SK-N-SH (cell line): ENCODE measurements around the gene CASK.

ENCODE experiments used
- CTCF ChIP-seq: fragments of 200-600 bp; sonication (generic); IDR thresholded peaks from 2 replicates; pipeline ENCODE4 v1.6.1; 2017; ENCODE audit warnings: antibody characterized with exemption, mild to moderate bottlenecking, moderate library complexity
- EP300 ChIP-seq, 2 experiments: IDR thresholded peaks; 2 replicates each; pipeline versions ENCODE4 v1.4.0 to v1.6.1; 2012; ENCODE audit warnings: borderline replicate concordance in 1 of 2, low read depth in 1 of 2, low read length in 1 of 2
- MXI1 ChIP-seq: IDR thresholded peaks from 2 replicates; pipeline ENCODE4 v1.6.1; 2012; ENCODE audit warnings: mild to moderate bottlenecking, low read depth, low read length, improper control_type of control experiment
- NRF1 ChIP-seq: IDR thresholded peaks from 2 replicates; pipeline ENCODE4 v1.6.1; 2012; ENCODE audit warnings: low read depth, mild to moderate bottlenecking, low read length
- POLR2AphosphoS5 ChIP-seq: IDR thresholded peaks from 2 replicates; pipeline ENCODE4 v1.6.1; 2012; ENCODE audit warnings: low read depth, low read length
- RCOR1 ChIP-seq: fragments of 150-350 bp; IDR thresholded peaks from 2 replicates; pipeline ENCODE4 v1.6.1; 2017; ENCODE audit warnings: antibody characterized with exemption, low read length
- TCF12 ChIP-seq: IDR thresholded peaks from 2 replicates; pipeline ENCODE4 v1.4.0; 2012
- ZBTB33 ChIP-seq: IDR thresholded peaks from 2 replicates; pipeline ENCODE4 v1.4.0; 2012; ENCODE audit warnings: low read depth, borderline replicate concordance

GRCh38 chrX:41588271-41588670, 335.1 kb downstream of the CASK start:
- TF ChIP-seq CTCF (no peak), POLR2AphosphoS5 (no peak), ZBTB33 (no peak), RCOR1 (no peak), TCF12 (no peak), NRF1 (no peak), EP300 (IDR thresholded peaks at IDR 0.05; ENCODE audit: borderline replicate concordance in 1 of 2, low read depth in 1 of 2, low read length in 1 of 2) (no peak), MXI1 (no peak)
